ENCODE measurements around the gene BLMH. TPM values are rescaled to one million over a fixed set of nuclear protein-coding genes. Genes with fewer than 3 reads are reported as not detected.
A peak's percentile ranks its signal among the peaks of the same experiment; 100 is the strongest.

BLMH gene
- total and polyA plus RNA-seq, 2 experiments from 2014 or later = 36.4 to 58.7 TPM

- TF ChIP-seq ZNF462 (CRISPR knock-in tag; IDR thresholded peaks at IDR 0.05) (no peak), ZNF114 (CRISPR knock-in tag; IDR thresholded peaks at IDR 0.05) (no peak), JUNB (IDR thresholded peaks at IDR 0.05; ENCODE audit: unreplicated experiment) (no peak), EZH2phosphoT487 (IDR thresholded peaks at IDR 0.05; ENCODE audit: unreplicated experiment) (no peak)
Measured at GRCh38 chr17:30210901-30211300, 80.8 kb downstream of the BLMH start (continued).

GRCh38 chr17:30210366-30210765 lies 81.4 kb downstream of the BLMH start:
- Histone ChIP-seq H2AFZ (no peak overlapping the region), H4K20me1 (replicated peaks; ENCODE audit: insufficient read depth) (no peaks in the 10 kb centered on the region), H3K79me2 (replicated peaks; ENCODE audit: insufficient read depth) (no peaks in the 10 kb centered on the region), H3K4me1 (ENCODE audit: insufficient read depth) (no peaks in the 10 kb centered on the region), H3K27ac (ENCODE audit: low read depth) (no peak overlapping the region), H3F3A (replicated peaks; ENCODE audit: low read depth) (no peaks in the 10 kb centered on the region), H3K27me3 (ENCODE audit: insufficient read depth) (no peaks in the 10 kb centered on the region), H3K4me3 (no peak overlapping the region), H3K4me2 (no peak overlapping the region), H3K9me2 (ENCODE audit: insufficient read depth) (no peaks in the 10 kb centered on the region), H3K36me3 (ENCODE audit: insufficient read depth) (no peaks in the 10 kb centered on the region)
- H3K4me3 Mint-ChIP-seq = no peak overlapping the region
- TF ChIP-seq POLR2AphosphoS5 (IDR thresholded peaks at IDR 0.05; ENCODE audit: low read depth) = no peak
- H3K9me3 Mint-ChIP-seq = no peaks in the 10 kb centered on the region
- no peak for ATAC-seq
- no peak for DNase-seq (ENCODE audit: low spot score)
- H3K36me3 Mint-ChIP-seq (ENCODE audit: low read depth) = no peaks in the 10 kb centered on the region
- H3K27me3 Mint-ChIP-seq (ENCODE audit: insufficient read depth, low read depth, poor library complexity) = peaks cover 3% of the 10 kb centered on the region
- H3K27ac Mint-ChIP-seq = no peak overlapping the region
- peaks cover under 1% of the 10 kb centered on the region; the same call in 1 of the 3 replicates for H3K4me1 Mint-ChIP-seq

GRCh38 chr17:30209930-30210329 lies 81.8 kb downstream of the BLMH start:
- Histone ChIP-seq H3K27me3 (ENCODE audit: insufficient read depth) (no peaks in the 10 kb centered on the region), H3K9me2 (ENCODE audit: insufficient read depth) (no peaks in the 10 kb centered on the region), H3K36me3 (ENCODE audit: insufficient read depth) (no peaks in the 10 kb centered on the region), H4K20me1 (replicated peaks; ENCODE audit: insufficient read depth) (no peaks in the 10 kb centered on the region), H3K79me2 (replicated peaks; ENCODE audit: insufficient read depth) (no peaks in the 10 kb centered on the region), H2AFZ (no peak overlapping the region), H3K4me1 (ENCODE audit: insufficient read depth) (no peaks in the 10 kb centered on the region), H3F3A (replicated peaks; ENCODE audit: low read depth) (no peaks in the 10 kb centered on the region), H3K4me2 (no peak overlapping the region), H3K27ac (ENCODE audit: low read depth) (no peak overlapping the region), H3K4me3 (no peak overlapping the region)
- Mint-ChIP-seq H3K27ac (peak overlapping the region; percentile 32; the same call in 1 of the 2 replicates), H3K36me3 (ENCODE audit: low read depth) (no peaks in the 10 kb centered on the region), H3K9me3 (no peaks in the 10 kb centered on the region), H3K27me3 (ENCODE audit: insufficient read depth, low read depth, poor library complexity) (peaks cover 3% of the 10 kb centered on the region), H3K4me1 (no peaks in the 10 kb centered on the region), H3K4me3 (no peak overlapping the region)
- ATAC-seq = no peak
- DNase-seq (ENCODE audit: low spot score) = no peak
- TF ChIP-seq STAT1 (IDR thresholded peaks at IDR 0.05; ENCODE audit: unreplicated experiment) (no peak), REST (IDR thresholded peaks at IDR 0.05; ENCODE audit: unreplicated experiment) (no peak), CREB1 (CRISPR knock-in tag; IDR thresholded peaks at IDR 0.05; ENCODE audit: low read depth) (no peak), ZNF114 (CRISPR knock-in tag; IDR thresholded peaks at IDR 0.05) (no peak), NANOG (IDR thresholded peaks at IDR 0.05; ENCODE audit: borderline replicate concordance) (no peak)
